GM18858 (cell line): ENCODE data around the gene VAV2.

Experiments used
- ATAC-seq: cut with Tn5 transposase; IDR thresholded peaks from one replicate; pipeline ENCODE4 v1.9.1; 2021; ENCODE audit not compliant: unreplicated experiment

VAV2 gene

DNA sequence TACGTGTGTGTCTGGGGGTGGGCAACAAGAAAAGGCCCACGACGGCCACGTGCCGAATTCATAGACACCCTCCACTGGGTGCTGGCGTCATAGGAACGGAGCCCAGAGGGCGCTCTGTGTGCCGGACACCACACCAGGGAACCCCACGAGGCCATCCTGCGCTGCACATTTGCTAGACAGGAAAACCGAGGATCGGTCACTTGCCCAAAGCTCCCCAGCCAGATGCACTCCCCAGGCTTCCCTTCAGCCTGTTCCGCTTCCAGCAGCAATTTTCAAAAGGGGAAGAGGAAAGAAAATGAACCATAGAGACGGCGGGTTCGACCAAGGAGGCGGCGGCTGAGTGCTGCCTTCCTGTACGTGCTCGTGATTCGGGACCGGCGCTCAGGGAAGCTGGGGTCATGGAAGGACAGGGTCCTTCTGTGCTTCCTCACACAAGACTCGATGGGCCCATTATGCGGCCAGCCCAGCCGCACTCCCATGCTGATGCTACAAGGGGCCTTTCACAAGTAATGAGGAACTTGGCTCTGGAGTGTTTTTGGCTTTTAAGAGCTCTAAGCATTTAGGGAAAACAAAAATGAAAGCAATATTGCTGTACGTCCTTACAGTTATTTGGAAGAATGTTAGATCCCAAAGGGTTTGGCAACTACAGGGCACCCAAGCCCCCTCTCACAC, 129.4 kb downstream of the VAV2 start:
- ATAC-seq, result no peak

DNA sequence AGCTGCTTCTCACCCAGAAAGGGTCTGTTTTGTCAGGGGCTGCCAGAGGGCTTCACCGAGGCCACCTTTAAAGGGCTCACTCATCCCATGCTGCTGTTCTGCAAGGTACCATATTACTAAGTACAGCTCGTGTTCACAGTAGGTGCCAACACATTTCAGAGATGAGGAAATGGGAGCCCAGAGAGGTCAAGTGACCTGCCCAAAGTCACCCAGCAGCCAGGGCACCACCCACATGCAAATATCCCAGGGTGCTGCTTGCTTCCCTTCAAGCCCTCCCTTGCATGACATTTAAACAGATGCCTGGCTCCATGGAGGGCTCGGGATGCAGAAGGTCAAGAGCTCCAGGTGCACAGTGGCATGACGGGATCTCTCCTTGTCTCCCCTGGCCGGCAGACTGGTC, 130.4 kb downstream of the VAV2 start:
- ATAC-seq, result no peak

DNA sequence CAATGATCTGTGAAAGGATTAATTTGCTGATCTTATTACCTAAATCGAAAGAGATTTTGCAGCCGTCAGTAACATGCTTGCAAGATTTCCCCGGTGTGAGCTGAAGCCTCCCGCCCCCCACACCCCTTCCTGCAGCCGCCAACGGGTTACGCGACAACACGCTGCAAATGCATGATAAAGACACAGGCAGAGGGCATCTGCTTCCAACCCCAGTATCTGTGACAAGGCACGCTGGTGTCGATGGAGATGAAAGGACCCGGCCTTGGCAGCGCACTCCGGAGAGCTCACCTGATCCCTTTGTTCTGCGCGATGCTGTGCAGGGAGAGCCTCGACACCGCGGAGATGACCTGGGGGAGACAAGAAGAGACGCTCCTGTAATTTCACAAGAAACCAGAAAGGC, 131.0 kb downstream of the VAV2 start:
- ATAC-seq, result no peak

DNA sequence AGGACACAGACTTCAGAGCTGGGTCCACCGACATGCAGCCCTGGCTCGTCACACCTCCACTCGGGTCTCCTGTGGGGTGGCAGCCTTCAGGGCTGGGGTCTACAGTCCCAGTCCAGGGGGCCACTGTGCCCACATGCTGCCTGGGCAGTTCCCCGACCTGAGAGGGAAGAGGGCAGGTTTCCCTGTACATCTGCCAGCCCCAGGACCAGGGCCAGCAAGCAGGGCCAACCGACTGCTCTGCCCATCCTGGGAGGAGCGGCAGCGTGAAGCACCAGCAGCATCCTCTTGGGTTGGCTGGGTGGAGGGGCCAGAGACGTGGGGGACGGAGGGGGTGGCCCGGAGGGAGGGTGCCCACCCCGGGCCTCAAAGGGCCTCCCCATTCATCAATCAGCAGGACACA, 133.4 kb downstream of the VAV2 start:
- ATAC-seq, result no peak

DNA sequence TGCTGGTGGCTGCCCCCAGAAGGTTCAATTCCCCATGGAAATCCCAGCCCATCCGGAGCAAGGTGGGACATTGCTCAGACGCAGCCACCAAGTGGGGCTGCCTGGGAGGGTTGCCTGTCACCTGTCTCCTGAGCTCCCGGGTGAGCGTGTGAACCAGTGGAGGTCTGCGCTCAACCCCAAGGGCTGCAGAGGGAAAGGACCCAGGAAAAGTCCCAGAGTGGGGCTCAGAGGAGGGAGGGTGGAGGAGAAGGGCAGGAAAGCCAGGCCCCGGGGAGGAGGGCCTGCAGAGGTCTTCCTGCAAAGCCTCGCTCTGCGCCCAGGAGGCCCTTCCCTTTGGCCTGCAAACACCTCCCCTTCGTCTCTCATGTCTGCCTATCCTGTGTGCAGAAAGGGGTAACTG, 134.5 kb downstream of the VAV2 start:
- no peak for ATAC-seq

DNA sequence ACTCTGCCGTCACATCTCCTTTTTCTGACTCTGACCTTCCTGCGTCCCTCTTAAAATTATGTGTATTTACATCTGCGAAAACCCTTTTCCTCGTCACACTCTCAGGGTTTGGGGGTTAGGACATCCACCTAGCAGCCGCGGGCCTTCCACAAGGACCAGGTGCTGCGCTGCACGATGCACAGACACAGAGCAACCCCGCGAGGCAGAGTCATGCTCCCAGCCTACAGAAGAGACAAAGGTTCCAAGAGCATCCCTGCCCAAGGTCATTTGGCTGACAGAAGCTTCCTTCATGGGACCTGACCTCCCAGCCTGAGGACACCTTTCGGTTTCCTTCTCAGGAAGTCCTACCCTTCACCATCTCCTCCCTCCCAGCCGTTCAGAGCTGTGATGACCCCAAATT, 135.3 kb downstream of the VAV2 start:
- no peak for ATAC-seq

DNA sequence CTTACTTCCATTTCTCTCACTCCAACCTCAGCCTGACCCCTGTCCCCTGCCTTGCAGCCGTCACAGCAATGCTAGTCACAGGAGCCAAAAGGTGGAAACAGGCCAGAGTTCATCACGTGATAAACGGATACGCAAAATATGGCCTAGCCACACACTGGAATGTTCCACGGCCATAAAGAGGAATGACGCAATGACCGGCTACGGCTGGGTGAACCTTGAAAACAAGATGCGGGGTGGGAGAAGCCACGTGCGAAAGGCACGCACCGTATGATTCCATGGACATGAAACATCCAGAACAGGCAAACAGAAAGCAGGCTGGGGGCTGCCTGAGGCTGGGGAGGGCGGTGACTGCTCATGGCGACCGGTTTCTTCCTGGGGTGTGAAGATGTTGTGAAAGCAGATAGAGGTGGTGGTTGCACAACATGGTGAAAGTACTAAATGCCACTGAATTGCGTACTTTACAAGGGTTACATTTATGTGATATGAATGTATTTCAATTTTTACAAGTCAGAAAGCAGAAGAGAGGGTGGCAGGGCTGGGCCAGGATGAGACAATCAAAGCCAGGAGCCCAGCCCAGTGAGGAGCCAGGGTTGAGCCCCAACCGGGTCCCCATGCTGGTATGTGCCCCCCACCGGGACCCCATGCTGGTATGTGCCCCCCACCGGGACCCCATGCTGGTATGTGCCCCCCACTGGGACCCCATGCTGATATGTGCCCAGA, 136.2 kb downstream of the VAV2 start:
- no peak for ATAC-seq

DNA sequence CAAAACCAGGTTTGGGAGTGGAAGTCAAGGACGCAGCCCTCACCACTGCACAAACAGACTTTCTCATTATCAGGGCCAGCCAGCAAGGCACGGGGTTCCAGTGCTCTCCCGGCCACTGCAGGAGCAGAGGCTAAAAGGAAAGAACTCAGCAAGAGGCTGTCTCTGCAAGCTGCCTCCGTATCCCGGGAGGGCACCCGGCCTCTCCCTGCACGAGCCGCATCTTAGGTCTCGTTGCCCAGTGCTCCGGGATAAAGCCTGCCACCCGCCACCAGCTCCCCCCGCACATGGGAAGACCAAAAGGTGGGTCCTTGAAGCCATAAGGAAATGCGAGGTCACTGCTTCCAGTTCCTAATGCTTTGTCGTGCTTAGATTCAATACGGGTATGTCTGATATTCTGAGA, 136.8 kb downstream of the VAV2 start:
- no peak for ATAC-seq

DNA sequence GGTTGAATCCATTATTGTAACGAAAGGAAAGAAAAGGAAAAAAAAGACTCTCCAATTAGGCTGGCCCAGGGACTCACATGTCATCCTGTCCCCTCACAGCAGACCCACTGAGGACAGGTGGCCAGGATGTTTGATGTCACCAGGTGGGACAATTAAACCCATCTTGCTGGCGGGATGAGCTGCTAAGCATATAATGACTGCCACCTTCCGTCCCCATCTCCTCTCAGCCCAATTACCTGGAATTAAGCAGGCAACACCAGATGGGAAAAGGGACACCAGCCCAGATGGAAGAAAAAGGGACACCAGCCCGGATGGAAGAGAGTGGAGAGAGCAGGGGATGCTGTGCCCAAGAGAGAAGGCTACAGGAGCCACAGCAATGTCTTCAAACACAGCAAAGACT, 137.4 kb downstream of the VAV2 start:
- no peak for ATAC-seq

DNA sequence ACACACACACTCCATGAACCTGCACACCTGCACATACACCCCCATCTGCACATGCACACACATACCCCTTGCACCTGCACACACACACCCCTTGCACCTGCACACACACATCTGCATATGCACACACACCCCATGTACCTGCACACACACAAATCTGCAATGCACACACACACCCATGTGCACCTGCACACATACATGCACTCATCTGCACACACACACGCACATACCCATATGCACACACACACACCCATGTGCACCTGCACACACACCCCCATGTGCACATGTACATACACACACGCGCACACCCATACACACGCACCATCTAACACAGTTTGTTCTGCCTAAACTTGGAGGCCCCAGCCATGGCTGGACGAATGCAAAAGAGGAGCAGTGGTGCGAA, 138.1 kb downstream of the VAV2 start:
- no peak for ATAC-seq

DNA sequence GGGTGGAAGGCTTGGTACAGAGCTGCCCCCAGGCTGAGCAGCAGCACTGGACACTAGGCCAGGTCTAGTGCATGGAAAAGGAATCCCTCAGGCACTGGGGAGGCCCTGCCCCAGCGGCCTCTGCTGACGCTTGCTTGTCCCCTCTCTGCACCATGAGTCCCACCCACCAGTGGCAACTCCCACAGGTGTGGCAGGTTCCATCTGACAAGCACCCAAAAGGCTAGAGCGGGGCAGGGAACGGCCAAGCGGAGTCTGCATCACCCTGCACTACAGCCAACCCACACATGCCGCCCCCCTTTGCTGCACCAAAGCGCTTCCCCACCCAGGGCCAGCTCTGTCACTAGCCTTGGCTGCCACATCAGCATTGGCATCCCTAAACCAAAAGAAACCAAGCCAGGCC, 138.8 kb downstream of the VAV2 start:
- no peak for ATAC-seq

DNA sequence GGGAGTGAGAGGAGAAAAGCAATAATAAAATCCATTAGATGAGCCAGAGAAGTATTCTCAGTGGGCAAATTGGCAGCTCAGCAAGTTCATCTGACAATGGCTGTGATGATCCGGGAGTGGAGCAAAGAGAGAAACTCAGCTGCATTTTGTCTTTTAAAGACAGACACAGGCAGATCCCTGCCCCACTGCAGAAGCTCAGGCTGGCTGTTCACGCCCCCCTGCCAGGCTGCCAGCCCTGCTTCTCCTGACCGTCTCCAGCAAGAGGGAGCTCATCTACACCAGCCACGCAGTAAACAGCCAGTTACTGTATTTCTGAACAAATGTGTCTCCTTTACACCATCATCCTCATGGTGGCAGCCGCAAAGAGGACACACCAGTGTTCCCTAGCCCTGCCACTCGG, 139.7 kb downstream of the VAV2 start:
- no peak for ATAC-seq

DNA sequence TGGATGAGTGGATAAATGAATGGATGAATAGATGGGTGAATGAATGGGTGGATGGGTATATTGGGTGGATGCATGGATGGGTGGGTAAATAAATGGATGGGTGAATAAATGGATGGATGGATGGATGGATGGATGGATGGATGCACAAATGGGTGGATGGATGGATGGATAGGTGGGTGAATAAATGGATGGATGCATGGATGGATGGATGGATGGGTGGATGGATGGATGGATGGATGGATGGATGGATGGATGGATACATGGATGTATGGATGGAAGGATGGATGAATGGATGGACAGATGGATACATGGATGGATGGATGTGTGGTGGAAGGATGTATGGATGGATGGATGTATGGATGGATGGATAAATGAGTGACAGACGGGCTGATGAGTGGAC, 140.4 kb downstream of the VAV2 start:
- ATAC-seq, result no peak

DNA sequence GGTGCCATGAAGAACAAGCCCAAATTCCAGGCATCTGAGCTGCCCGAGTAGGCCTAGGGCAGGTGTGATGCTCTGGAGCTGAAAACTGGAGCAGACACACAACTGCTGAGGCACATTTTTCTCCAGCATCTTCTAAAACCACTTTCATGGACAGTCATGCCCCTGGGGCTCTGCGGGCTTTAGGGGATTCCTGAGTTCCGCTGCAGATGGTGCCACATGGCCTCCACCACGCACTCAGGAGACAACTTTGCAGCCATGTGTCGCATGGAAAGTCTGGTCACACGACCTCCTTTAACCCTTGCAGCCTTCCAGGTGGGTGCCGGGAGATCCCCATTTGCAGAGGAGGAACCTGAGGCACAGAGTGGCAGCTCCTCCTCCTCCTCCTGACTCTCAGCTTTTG, 141.2 kb downstream of the VAV2 start:
- no peak for ATAC-seq

DNA sequence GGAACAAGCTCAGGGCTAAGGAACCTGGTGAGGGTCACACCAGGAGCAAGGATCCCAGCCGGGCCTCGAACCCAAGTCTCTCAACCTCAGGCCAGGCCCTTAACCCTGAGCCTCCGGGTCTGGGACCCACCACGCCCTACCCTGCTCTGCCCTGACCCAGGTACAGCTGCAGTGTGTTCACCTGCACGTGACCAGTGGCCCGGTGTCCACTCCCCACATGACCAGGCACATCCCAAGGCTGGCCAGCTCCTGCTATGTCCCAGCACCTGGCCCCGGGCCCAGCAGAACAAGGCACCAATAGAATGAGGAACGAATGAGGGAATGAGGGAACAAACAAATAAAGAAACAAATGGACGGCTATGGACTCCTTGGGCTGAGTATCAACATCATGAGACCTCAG, 142.0 kb downstream of the VAV2 start:
- ATAC-seq, result no peak

DNA sequence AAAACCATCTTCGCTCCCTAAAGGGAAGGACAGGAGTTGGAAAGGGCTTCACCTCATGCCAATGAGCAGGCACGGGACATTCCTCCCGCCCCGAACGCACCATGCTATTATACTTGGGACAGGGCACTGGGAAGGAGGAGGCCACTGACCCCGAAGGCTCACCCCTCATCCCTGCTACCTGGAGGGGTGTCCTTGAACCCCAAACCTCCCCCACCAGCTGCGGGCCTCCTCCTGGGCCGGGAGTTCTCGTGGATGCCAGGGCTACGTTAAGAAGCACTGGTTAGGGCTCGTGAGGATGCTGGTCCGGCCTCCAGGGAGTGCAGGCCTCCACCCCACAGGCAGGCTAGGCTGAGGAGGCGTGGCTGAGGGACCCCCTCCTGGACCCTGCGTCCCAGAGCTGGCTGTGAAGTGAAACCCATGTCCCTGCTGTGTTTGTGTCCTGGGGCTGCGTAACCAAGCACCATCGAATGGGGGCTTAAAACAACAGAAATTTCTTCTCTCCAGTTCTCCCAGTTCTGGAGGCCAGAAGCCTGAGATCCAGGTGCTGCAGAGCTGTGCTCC, 142.9 kb downstream of the VAV2 start:
- ATAC-seq, result no peak

DNA sequence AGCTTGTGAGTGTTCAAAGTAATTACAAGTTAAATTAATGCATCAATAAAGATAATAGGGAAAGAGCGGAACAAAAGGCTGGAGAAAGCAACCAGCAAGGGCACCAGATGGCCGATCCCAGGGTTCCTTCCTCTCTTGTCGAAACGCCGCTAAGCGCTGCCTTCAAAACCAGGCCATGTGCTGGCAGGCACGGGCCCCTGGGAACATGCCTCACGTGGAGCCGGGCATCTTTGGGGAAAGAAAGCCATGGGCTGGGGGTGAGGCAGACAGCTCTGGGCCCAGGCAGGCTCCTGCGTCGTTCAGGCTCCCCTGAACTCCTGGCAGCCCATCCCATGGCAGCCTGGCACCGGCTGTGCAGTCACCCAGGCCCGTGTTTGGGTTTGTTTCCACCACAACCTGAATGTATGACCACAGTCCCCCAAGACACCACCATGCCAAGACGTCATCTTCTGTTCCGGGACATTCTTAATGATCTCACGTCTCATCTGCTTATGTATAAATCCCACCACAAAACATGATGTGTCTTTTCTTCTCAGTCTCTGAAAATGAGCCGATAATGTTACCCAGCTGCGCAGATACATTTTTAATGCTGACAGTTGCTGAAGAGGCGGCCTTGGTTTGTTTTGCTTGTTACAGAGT, 143.5 kb downstream of the VAV2 start:
- no peak for ATAC-seq

DNA sequence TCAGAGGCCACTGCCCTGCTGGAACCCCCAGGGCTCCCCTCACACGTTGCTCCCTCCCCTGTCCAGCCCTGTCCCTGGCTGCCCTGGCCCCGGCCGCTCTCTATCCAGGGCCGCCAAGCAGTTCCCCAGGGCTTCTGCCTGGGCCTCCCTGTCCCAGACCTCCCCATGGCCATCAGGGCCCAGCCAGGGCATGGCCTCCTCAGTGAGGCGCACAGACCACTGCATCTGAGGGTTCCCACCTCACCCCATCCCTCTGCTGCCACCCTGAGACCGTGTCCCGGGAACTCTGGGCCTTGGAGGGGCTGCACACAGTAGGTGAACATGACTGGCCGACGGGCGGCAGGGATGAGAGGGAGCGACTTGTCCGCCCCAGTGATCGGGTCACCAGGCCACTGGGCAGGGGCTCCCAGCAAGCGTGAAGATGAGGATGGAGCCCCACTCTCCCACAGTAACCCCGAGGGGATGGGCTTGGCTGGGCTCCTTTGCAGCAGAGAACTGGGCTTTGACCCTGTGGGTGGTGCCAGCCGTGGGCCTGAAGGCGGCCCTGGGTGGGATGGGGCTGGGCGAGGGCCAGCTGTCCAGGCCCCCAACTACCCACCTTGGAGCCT, 145.5 kb downstream of the VAV2 start:
- ATAC-seq, result no peak

DNA sequence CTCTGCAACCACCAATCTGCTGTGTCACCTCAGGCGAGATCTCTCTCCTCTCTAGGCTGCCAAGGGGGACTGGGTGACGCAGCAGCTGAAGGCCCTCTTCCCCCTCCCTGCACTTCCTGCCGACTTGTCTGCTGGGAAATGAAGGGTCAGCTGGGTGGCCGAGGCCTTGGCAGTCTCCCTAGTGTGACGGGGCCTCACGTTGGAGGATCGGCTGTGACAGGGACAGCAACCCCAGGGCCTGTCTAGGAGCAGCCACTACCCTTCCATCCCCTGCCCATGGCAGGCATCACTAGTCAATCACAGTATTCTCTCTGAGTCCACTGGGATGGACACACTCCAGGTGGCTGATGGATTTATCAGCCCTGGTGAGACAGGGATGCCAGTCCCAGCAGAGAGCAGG, 146.7 kb downstream of the VAV2 start:
- no peak for ATAC-seq

DNA sequence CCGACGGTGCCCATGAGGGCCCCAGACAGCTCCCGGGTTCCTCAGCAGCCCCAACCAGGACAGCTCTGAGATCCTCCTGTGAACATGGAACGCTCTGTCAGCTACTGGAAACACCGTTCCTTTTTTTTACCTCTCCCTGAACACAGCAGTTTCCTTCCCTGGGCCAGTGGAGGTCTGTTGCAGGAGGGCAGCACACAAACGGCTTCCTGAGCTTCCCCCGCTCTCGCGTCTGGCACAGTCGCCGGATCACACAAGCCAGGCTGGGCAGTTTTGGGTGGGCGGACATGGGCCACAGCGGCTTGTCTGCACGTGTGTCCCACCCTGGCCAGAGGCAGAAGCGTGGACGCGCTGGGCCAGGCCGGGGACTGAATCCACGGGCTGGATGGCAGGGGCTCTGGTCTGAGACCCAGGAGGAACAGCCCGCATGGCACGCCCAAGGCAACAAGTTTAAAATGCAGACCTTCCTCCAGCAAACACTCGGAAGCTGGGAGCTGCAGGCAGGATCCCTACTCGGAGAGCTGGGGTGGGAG, 147.2 kb downstream of the VAV2 start:
- ATAC-seq, result no peak

DNA sequence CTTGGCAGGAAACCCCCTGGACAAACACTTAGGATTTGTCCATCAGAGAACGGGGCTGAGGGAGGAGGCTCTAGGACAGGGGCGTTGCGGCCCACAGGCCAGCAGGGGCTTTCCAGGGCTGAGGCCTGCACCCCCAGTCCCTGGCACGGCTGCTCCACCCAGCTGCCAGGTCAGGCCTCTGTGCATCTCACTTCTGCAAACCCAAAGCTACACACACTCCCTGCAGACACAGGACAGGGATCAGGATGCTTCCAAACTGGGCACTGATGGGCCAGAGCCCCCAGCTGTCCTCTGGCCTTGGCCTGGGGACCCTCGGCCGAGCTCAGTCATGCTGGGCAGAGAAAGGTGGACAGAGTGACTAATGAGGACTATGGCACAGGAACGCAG, 147.7 kb downstream of the VAV2 start:
- no peak for ATAC-seq
